Glomerular endothelial cell (primary cell): Measurements from ENCODE around the gene HIF1A. TPM values are rescaled to one million over a fixed set of nuclear protein-coding genes. Genes with fewer than 3 reads are reported as not detected.
"Not testable (repeated sequence)": the region's sequence is repeated elsewhere in the genome, so short reads cannot be mapped to it uniquely, and the experiment has no call there.

Experiments
- DNase-seq: peaks from one replicate; pipeline ENCODE4 v3.0.0-alpha.2; 2011; ENCODE audit warnings: low read depth, low spot score; ENCODE audit errors: extremely low read depth
- total RNA-seq: library from RNA; depleted of rRNA; stranded (reverse); fragments of >200 nt; gene quantifications from 2 replicates; pipeline ENCODE4 v1.2.3, GENCODE V29; 2015

The HIF1A gene
- total RNA-seq, 1 donor from 2014 or later: 377 TPM

DNA sequence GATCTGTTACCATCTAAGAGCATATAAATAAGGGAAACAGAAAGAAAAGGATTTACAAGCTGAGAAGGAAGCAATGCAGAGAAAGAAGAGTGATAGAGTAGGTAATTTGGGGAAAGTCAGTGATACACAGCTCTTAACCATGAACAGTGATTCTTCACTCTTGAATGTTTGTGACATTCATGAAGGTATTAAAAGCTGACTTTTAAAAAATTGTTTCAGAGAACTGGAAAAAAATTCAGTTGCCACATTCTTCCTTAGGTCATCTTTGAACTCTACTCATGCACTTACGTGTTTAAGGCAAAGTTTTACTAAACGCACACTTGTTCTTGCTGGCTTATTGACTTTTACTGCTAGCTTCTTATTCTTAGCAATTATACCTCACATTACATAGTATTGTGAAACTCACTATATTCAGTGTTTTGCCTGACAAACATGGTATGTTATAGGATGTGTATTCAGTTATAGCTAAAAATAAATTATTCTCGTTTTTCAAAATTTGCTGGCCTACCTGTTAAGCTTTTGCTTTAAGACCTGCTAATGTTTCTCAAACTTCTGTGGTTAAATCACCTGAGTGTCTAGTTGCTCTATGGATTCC is 10.9 kb downstream of the HIF1A start:
- DNase-seq: no peak

DNA sequence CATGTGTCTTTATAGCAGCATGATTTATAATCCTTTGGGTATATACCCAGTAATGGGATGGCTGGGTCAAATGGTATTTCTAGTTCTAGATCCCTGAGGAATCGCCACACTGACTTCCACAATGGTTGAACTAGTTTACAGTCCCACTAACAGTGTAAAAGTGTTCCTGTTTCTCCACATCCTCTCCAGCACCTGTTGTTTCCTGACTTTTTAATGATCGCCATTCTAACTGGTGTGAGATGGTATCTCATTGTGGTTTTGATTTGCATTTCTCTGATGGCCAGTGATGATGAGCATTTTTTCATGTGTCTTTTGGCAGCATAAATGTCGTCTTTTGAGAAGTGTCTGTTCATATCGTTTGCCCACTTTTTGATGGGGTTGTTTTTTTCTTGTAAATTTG is 12.5 kb downstream of the HIF1A start:
- not testable (repeated sequence) for DNase-seq

DNA sequence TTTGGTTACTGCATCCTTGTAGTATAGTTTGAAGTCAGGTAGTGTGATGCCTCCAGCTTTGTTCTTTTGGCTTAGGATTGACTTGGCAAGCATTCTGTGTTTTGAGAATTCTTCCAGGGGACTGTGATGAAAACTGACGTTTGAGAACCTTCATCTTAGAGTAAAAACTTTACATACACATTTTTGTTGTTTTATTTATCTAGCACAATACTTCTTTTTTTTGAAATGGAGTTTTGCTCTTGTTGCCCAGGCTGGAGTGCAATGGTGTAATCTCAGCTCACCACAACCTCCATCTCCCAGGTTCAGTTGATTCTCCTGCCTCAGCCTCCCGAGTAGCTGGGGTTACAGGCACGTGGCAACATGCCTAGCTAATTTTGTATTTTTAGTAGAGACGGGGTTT is 13.4 kb downstream of the HIF1A start:
- not testable (repeated sequence) for DNase-seq

DNA sequence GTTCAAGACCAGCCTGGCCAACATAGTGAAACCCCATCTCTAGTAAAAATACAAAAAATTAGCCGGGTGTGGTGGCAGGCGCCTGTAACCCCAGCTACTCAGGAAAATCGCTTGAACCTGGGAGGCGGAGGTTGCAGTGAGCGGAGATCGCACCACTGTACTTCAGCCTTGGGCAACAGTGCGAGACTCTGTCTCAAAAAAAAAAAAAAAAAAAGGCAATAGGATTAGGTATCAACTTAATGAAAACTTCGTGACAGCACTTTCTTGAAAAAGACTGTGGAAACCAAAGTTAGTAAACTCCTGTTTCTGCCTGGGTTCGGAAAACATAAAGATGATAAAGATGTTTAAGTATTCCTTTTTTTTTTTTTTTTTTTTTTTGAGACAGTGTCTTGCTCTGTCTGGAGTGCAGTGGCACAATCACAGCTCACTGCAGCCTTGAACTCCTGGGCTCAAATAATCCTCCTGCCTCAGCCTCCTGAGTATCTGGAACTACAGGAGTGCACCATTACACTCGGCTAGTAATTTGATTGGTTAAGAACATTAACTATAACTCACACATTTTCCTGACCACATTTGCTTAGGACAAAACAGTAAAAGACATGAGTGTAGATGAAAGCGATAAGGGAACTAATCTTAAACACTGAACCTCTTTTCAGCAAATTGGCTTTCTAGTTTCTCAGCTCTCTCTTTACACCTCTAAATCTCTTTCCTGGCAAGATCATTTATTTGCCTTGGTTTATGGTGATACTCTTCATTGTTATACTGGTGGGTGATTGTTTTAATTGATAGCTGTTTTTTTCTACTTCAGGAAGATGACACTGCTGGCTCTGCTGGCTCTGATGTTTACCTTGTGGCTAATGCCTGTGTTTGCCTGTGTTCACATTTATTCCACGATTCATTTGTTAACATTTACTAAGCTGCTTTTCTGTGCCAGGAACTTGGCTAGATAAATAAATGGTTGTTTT is 15.8 kb downstream of the HIF1A start:
- DNase-seq: no peak

DNA sequence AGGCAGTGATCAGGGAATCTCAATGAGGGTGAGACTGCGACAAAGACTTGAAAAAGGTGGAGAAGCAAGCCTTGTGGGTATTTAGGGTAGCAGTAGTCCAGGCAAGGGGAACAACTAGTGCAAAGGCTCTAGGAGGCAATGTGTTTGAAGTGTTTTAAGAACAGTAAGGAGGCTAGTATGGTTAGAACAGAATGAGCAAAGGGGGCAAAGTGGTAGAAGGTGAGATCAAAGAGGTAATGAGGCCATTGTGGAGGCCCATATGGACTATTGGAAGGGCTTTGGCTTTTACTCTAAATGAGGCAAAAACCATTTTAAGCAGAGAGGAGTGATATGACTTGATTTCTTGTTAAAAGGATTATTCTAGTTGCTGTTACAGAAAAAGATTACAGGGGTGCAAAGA is 16.8 kb downstream of the HIF1A start:
- DNase-seq: no peak

DNA sequence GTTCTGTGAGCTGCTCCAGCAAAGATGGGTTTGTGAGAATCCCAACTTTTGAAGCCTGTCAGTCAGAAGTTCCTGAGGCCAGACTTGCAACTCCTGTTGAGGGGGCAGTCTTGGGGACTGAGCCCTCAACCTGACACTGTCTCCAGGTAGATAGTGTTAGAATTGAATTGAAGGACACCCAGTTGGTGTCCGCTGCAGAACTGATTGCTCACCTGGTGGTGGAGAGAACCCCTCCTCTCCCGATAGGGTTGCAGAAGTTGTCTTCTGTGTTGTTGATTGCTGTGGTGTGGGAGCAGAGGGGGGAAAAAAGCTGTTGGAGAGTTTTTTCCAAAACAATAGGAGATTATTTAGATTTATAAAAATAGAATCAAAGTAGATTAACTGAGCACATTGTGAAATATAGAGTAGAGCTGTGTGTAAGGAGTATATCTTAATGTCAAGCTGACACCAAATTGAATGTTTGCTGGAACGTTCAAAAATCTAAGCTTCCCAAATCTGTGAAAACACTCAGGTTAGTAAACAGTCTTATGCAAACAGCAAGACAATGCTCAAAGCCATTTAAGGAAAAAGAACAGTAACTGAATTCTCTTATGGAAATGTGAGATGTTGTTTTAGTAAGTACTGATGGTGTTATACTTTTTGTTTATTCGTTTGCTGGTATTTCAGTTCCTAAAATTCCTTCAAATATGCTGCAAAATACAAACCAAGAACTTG is 18.6 kb downstream of the HIF1A start:
- DNase-seq: no peak

DNA sequence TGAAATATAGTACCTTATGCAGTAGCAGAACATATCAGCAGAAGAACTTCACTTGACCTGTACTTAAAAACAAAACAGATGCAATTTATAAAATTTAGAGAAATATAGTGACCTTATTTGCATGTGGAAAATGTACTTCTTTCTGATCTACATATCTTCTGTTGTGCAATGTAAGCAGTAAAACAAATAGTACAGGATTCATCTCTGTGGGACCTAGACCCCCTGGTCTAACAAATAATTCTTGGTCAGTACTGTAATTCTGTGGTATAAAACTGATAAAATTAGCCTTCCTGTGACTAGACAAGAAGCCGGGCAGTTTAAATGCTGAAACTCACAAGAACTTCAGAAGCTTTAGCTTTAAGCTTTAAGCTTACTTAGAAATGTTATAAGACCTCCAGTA is 21.6 kb downstream of the HIF1A start:
- no peak for DNase-seq

DNA sequence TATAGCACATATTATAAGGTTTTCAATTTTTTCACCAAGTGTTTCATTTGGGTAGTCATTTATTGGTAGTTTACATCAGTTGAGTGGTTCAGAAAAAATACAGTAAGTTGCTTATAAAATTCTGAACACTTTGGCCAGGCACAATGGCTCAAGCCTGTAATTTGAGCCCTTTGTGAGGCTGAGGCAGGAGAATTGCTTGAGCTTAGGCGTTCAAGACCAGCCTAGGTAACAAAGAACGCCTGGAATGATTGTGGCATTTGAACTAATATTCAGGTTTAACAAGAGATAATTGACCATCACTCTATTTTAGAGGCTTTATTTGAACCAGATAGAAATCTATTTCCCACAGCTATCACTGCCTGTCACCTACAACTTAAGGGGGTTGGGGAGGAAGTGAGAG is 22.7 kb downstream of the HIF1A start:
- DNase-seq: no peak

DNA sequence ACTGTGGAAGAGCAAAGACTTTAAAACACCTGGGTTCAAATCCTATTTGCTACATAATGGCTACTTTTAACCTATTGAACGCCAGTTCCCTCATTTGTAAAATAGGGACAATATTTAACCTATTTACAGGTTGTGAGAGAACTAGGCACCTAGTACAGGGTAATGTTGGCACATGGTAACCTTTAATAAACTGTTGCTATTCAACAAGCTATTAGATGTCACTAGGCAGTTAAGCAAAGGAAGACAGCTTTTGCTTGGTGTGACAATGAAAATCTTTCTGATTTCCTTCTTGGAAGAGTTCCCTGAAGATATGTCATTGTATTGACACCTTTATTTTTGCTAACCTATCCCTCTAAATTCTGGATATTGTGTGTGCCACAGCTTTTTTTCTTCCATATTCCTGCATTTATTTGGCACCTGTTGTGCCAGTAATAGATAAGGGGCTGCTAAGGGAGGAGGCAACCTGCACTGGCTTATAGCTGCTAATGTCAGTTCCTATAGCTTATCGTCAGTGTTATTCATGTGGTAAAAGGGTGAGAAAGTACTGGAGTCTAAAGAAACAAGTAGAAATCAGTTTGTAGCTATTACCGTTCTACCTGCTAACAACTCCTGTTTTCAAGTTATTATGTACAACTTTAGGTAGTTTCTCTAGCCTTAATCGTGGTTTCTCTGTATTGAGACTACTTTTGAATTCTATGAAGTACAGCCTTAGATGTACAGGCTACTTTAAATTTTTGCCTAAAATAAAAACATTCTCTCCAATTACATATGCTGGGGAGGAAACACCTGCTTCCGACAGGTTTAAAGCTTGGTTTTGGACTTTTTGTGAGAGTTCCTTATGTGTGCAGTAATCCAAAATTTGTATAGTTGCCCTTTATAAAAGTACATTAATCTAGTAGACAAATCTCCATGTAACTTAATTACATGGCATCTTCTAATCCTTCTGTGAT is 24.3 kb downstream of the HIF1A start:
- DNase-seq: no peak

DNA sequence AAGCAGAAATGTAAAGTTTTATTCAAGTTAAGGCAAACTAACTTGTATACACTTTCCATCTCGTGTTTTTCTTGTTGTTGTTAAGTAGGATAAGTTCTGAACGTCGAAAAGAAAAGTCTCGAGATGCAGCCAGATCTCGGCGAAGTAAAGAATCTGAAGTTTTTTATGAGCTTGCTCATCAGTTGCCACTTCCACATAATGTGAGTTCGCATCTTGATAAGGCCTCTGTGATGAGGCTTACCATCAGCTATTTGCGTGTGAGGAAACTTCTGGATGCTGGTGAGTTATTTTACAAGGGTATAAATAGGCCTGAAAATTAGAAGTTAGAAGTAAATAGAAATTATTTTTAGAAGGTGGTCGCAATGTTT is 25.0 kb downstream of the HIF1A start:
- no peak for DNase-seq

DNA sequence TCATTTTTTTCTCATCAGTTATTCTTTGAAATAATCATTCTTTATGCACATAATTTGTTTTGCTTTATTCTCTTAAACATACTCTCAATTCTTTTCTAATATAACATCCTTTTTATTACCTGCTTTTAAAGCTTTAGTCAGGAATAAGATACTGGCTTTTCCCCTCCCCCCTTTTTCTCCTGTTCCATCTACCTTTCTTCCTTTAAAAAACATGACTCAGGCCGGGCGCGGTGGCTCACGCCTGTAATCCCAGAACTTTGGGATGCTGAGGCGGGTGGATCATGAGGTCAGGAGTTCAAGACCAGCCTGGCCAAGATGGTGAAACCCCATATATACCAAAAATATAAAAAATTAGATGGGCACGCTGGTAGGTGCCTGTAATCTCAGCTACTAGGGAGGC is 25.4 kb downstream of the HIF1A start:
- DNase-seq: no peak

DNA sequence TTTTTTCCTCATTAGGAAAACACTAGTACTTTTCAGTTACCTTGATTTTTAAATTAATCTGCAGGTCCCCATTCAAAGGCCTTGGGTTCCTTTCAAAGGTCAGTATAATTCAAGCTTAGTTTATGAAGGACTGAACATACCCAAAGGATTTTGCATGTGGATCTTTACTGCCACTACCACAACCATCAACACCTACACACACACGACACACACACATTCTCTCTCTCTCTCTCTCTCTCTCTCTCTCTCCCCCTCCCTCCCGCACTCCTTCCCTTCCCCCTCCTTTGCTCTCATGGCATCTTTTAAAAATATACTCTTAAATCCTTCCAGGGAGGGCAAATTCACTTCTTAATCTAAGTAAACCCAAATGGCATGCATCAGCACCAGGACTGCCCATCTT is 28.8 kb downstream of the HIF1A start:
- DNase-seq: no peak

DNA sequence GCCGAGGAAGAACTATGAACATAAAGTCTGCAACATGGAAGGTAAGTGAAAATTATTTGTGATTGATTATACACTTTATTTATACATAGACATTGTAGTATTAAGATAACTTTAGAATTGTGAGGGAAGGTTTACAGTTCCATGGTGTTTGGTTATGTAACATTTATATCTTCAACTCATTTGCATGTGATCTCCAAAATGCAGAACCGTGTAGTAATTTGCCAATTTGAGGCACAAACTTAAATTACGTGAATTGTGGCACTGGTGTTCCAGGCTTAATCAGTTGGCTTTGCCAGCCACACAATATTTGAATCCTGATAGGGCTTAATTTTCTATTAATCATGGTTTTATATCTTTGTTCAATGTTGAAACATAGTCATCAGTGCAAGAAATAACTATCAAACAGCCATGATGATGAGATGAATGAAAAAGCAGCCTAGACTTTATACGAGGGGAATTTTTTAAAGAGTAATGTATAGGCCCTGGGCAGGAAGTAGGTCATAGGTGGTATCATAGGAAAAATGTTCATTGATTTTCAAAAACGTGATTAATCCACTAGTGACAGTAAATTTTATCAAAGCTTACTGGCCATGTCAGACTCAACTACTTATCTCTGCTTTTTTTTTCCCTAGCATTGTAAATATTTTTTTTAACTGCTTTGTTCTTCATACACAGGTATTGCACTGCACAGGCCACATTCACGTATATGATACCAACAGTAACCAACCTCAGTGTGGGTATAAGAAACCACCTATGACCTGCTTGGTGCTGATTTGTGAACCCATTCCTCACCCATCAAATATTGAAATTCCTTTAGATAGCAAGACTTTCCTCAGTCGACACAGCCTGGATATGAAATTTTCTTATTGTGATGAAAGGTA is 31.7 kb downstream of the HIF1A start:
- no peak for DNase-seq

DNA sequence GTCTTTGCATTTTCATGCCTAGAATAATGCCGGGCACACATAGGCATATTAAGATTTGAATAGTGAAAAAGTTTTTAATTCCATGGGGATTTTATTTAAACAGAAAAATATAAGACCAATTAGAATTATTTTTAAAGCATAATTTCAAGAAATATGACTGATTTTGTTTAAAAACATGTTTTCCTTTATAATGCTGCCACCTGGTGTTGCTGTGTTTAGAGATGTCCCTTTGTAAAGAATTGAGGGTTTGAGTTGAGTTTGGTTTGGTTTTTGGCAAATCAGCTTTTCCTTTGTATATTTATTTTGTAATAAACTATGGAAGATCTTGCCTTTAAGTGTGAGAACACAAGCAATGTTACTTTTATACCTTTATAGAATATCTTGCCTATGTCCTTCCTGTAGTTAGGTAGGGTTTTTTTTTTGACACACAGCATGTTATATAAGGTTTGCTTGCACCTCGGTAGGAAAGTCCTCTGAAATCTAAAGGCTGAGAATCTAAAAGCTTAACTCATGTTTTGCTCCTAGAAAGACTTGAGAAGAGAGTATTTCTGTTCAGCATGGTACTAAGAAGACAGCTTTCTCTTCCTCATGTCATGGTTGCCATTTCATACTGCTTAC is 35.6 kb downstream of the HIF1A start:
- no peak for DNase-seq

DNA sequence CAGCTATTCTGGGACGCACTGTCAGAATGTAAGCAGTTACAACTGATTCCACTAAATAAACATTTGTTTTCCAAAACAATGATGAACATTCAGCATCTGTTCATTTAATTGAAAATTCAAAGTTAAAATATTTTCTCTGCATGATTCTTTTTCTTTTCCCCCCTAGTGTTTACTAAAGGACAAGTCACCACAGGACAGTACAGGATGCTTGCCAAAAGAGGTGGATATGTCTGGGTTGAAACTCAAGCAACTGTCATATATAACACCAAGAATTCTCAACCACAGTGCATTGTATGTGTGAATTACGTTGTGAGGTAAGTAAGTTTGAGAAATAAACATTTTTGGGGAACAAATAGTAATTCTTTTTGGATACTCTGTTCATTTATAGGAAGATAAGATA is 38.7 kb downstream of the HIF1A start:
- no peak for DNase-seq

DNA sequence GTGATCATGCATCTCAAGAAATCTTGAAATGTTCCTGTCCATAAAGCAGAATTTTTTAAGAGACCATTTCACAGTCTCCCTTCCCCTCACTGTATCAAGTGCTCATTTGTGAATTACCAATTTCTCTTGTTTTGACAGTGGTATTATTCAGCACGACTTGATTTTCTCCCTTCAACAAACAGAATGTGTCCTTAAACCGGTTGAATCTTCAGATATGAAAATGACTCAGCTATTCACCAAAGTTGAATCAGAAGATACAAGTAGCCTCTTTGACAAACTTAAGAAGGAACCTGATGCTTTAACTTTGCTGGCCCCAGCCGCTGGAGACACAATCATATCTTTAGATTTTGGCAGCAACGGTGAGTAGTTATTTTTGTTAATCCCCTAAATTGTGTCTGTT is 41.4 kb downstream of the HIF1A start:
- DNase-seq: no peak

DNA sequence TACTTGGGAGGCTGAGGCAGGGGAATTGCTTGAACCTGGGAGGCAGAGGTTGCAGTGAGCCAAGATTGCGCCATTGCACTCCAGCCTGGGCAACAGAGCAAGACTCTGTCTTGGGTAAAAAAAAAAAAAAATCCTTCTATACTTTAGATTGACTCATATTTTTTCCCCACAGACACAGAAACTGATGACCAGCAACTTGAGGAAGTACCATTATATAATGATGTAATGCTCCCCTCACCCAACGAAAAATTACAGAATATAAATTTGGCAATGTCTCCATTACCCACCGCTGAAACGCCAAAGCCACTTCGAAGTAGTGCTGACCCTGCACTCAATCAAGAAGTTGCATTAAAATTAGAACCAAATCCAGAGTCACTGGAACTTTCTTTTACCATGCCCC is 42.6 kb downstream of the HIF1A start:
- no peak for DNase-seq

DNA sequence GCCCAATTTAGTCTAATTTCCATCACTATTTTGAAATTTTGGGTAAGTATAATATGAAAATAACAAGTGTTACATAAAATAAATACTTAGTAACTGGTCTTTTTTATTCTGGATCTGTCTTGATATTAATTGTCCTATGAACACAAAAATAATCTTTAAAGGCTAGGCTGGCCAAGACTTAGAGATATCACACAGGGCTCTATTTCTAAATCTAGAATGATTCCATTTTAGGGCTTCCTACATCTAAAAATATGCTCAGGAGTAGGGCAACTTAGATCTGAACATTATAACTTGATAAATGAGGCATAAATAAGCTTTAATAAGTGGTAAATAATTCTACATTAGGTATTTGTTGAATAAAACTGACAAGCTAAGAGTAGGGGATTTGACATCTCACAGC is 43.8 kb downstream of the HIF1A start:
- no peak for DNase-seq

DNA sequence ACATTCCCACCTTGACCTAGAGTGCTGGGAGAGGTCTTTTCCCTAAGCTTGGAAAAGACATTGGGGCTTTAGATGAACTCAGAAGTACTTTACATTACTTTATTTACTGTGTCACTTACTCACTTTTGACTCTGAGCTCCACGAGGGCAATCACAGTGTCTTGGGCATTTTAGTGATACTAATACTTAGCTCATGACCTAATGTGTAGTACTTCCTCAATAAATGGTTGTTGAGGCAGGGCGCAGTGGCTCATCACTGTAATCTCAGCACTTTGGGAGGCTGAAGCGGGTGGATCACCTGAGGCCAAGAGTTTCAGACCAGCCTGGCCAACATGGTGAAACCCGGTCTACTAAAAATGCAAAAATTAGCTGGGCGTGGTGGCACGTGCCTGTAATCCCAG is 47.1 kb downstream of the HIF1A start:
- DNase-seq: no peak
